Measurements from ENCODE around the gene CDC27.
"Not testable (repeated sequence)": the region's sequence is repeated elsewhere in the genome, so short reads cannot be mapped to it uniquely, and the experiment has no call there.

The CDC27 gene

DNA sequence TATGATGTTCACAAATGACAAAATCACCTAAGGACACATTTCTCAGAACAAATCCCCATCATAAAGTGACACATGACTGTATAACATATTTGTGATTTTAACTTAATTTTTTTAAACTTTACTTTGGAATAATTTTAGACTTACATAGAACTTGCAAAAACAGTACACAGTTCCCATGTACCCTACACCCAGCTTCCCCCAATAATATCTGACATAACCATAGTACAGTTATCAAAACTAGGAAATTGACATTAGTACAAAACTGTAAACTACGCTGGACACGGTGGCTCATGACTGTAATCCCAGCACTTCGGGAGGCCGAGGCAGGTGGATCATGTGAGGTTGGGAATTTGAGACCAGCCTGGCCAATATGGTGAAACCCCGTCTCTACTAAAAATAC, 24.8 kb downstream of the CDC27 start:
- 96% methylated on average over 4 of the region's 5 CpGs for WGBS (ENCODE audit: insufficient coverage)
- H3K36me3 ChIP-seq (ENCODE audit: control insufficient read depth in 4 of 4, insufficient read depth in 4 of 4, low read length in 3 of 4) = peaks cover 14 to 38% (median 28%) of the 10 kb centered on the region in 4 experiments
- H3K27me3 ChIP-seq (replicated peaks in 2 of 5; ENCODE audit: control insufficient read depth in 4 of 5, insufficient read depth in 5 of 5, low read length in 4 of 5) = no peaks in the 10 kb centered on the region
- CTCF ChIA-PET = no interaction called here
- POLR2A ChIA-PET = no interaction called here
- no peak overlapping the region for H3K27ac ChIP-seq (ENCODE audit: insufficient read depth in 1 of 2, low read depth in 1 of 2, low read length in 2 of 2, poor library complexity in 1 of 2, severe bottlenecking in 2 of 2)
- no peak for DNase-seq
- no peaks in the 10 kb centered on the region for H3K9me3 ChIP-seq (ENCODE audit: control extremely low read depth in 1 of 5, control insufficient read depth in 4 of 5, insufficient read depth in 2 of 5, low read depth in 1 of 5, low read length in 4 of 5)
- H3K4me3 ChIP-seq (ENCODE audit: control insufficient read depth in 1 of 7, extremely low read depth in 1 of 7, insufficient read depth in 4 of 7, low read depth in 2 of 7, low read length in 6 of 7) = no peak overlapping the region
- H3K4me1 ChIP-seq (ENCODE audit: control extremely low read depth in 1 of 4, control insufficient read depth in 4 of 4, insufficient read depth in 4 of 4, low read length in 3 of 4) = peaks cover 3 to 13% (median 4%) of the 10 kb centered on the region in 4 experiments

DNA sequence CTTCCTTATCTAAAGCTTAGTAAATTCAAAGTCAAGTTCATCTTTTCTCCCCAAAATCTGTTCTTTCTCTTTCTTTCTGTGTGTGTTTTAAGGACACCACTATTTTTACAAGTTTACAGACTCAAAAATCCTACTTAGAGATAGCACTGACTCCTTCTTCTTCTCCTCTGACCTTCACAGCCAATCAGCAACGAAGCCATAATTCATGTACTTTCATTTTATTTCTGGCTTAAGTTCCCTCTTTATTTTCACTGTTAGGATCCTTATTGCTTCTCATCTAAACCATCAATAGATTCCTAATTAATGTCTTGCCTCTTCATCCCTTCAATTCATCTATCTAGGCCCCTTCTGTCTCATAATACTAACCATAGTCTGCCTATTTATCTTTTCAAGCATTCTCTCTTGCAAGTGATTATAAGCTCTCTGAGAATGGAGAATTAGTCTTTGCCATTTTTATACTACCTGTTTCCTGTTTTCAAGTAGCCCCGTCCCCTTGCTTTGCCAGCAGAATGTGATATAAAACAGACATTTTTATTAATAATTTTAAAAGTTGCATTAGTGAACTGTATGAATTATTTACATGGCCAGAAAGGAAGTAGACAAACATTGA, 27.0 kb downstream of the CDC27 start:
- H3K36me3 ChIP-seq (ENCODE audit: control insufficient read depth in 4 of 4, insufficient read depth in 4 of 4, low read length in 3 of 4) = peaks cover 7 to 32% (median 20%) of the 10 kb centered on the region in 4 experiments
- no peaks in the 10 kb centered on the region for H3K9me3 ChIP-seq (ENCODE audit: control extremely low read depth in 1 of 5, control insufficient read depth in 4 of 5, insufficient read depth in 2 of 5, low read depth in 1 of 5, low read length in 4 of 5)
- no peaks in the 10 kb centered on the region for H3K27me3 ChIP-seq (replicated peaks in 2 of 5; ENCODE audit: control insufficient read depth in 4 of 5, insufficient read depth in 5 of 5, low read length in 4 of 5)
- CTCF ChIA-PET = no interaction called here
- WGBS (ENCODE audit: insufficient coverage) = 0% methylated on average over 1 of the region's 2 CpGs
- POLR2A ChIA-PET = no interaction called here
- H3K27ac ChIP-seq (ENCODE audit: insufficient read depth in 1 of 2, low read depth in 1 of 2, low read length in 2 of 2, poor library complexity in 1 of 2, severe bottlenecking in 2 of 2) = peak overlapping the region; percentile 72 to 73
- peak; percentile 17 to 54 (median 54) for DNase-seq
- peaks cover 3 to 13% (median 4%) of the 10 kb centered on the region in 4 experiments for H3K4me1 ChIP-seq (ENCODE audit: control extremely low read depth in 1 of 4, control insufficient read depth in 4 of 4, insufficient read depth in 4 of 4, low read length in 3 of 4)
- peak overlapping the region in 5 of 7 experiments; percentile 47 to 77 (median 64) for H3K4me3 ChIP-seq (ENCODE audit: control insufficient read depth in 1 of 7, extremely low read depth in 1 of 7, insufficient read depth in 4 of 7, low read depth in 2 of 7, low read length in 6 of 7)

DNA sequence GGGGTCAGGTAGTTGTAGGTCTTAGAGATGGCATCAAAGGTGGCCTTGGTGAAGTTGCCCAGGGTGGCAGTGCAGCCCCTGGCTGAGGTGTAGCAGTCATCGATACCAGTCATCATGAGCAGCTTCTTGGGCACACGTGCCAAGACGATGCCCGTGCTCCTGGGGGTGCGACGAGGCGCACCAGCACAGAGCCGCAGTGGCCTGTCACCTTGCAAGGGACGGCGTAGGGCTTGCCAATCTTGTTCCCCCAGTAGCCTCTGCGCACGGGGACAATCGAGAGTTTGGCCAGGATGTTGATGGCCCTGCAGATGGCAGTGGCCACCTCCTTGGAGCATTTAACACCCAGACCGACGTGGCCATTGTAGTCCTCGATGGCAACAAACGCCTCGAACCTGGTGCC, 29.8 kb downstream of the CDC27 start:
- H3K4me3 ChIP-seq (ENCODE audit: control insufficient read depth in 1 of 7, extremely low read depth in 1 of 7, insufficient read depth in 4 of 7, low read depth in 2 of 7, low read length in 6 of 7) = no peak overlapping the region
- H3K27me3 ChIP-seq (replicated peaks in 2 of 5; ENCODE audit: control insufficient read depth in 4 of 5, insufficient read depth in 5 of 5, low read length in 4 of 5) = no peaks in the 10 kb centered on the region
- CTCF ChIA-PET = no interaction called here
- H3K36me3 ChIP-seq (ENCODE audit: control insufficient read depth in 4 of 4, insufficient read depth in 4 of 4, low read length in 3 of 4) = peaks cover 14 to 42% (median 26%) of the 10 kb centered on the region in 4 experiments
- no peaks in the 10 kb centered on the region for H3K9me3 ChIP-seq (ENCODE audit: control extremely low read depth in 1 of 5, control insufficient read depth in 4 of 5, insufficient read depth in 2 of 5, low read depth in 1 of 5, low read length in 4 of 5)
- WGBS (ENCODE audit: insufficient coverage) = over 99% methylated on average over 18 of the region's 18 CpGs
- no peak for DNase-seq
- POLR2A ChIA-PET = no interaction called here
- no peak overlapping the region for H3K27ac ChIP-seq (ENCODE audit: insufficient read depth in 1 of 2, low read depth in 1 of 2, low read length in 2 of 2, poor library complexity in 1 of 2, severe bottlenecking in 2 of 2)
- peaks cover 3 to 13% (median 4%) of the 10 kb centered on the region in 4 experiments for H3K4me1 ChIP-seq (ENCODE audit: control extremely low read depth in 1 of 4, control insufficient read depth in 4 of 4, insufficient read depth in 4 of 4, low read length in 3 of 4)

DNA sequence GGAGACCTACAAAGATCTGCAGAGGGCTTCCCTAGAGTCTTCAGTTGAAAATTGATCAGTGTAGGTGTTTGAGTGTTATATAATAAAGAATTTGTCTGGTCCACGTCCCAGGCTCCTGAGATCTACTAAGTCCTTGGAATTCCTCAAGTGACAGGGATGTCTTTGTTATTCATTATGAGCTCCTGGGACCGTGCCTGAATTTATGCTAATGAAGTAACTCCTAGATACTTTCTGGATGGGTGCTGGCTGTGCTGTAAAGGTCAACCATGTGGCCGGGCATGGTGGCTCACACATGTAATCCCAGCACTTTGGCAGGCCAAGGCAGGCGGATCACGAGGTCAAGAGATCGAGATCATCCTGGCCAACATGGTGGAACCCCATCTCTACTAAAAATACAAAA, 43.7 kb downstream of the CDC27 start:
- no peaks in the 10 kb centered on the region for H3K4me1 ChIP-seq (ENCODE audit: control extremely low read depth in 1 of 4, control insufficient read depth in 4 of 4, insufficient read depth in 4 of 4, low read length in 3 of 4)
- H3K27ac ChIP-seq (ENCODE audit: insufficient read depth in 1 of 2, low read depth in 1 of 2, low read length in 2 of 2, poor library complexity in 1 of 2, severe bottlenecking in 2 of 2) = no peak overlapping the region
- H3K36me3 ChIP-seq (ENCODE audit: control insufficient read depth in 4 of 4, insufficient read depth in 4 of 4, low read length in 3 of 4) = peaks cover 17 to 68% (median 40%) of the 10 kb centered on the region in 4 experiments
- POLR2A ChIA-PET = interaction anchor here (0.6 to 1.0 kb wide), 3 partner anchors 11 to 211 kb away, joined by 3 read pairs; no protein-coding TSS in a partner anchor
- 100% methylated on average over 2 of the region's 6 CpGs for WGBS (ENCODE audit: insufficient coverage)
- CTCF ChIA-PET = no interaction called here
- no peak overlapping the region for H3K4me3 ChIP-seq (ENCODE audit: control insufficient read depth in 1 of 7, extremely low read depth in 1 of 7, insufficient read depth in 4 of 7, low read depth in 2 of 7, low read length in 6 of 7)
- no peaks in the 10 kb centered on the region for H3K9me3 ChIP-seq (ENCODE audit: control extremely low read depth in 1 of 5, control insufficient read depth in 4 of 5, insufficient read depth in 2 of 5, low read depth in 1 of 5, low read length in 4 of 5)
- H3K27me3 ChIP-seq (replicated peaks in 2 of 5; ENCODE audit: control insufficient read depth in 4 of 5, insufficient read depth in 5 of 5, low read length in 4 of 5) = no peaks in the 10 kb centered on the region
- DNase-seq = no peak

DNA sequence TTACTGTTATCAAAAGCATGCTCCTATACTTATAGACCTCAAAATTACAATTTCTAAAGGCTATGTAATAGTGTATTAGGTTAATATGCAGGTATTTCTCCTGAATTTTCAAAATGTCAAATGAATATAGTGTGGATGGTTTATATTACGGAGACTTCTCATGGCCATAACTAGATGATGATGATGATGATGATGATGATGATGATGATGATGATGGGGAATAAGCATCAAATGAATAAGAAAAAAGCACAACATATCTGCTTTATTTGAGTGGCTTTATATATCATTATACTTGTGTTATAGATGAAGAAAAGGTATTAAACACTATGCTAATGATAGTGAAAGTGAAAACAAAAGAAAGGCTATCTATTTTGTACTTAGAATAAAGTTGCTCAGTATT, 53.9 kb downstream of the CDC27 start:
- H3K4me3 ChIP-seq (ENCODE audit: control insufficient read depth in 1 of 7, extremely low read depth in 1 of 7, insufficient read depth in 4 of 7, low read depth in 2 of 7, low read length in 6 of 7) = no peak overlapping the region
- H3K36me3 ChIP-seq (ENCODE audit: control insufficient read depth in 4 of 4, insufficient read depth in 4 of 4, low read length in 3 of 4) = peaks cover 8 to 44% (median 27%) of the 10 kb centered on the region in 4 experiments
- no peak for DNase-seq
- no peaks in the 10 kb centered on the region for H3K27me3 ChIP-seq (replicated peaks in 2 of 5; ENCODE audit: control insufficient read depth in 4 of 5, insufficient read depth in 5 of 5, low read length in 4 of 5)
- WGBS (ENCODE audit: insufficient coverage) = no CpG with 5 or more reads among the region's 1 CpG
- H3K9me3 ChIP-seq (ENCODE audit: control extremely low read depth in 1 of 5, control insufficient read depth in 4 of 5, insufficient read depth in 2 of 5, low read depth in 1 of 5, low read length in 4 of 5) = no peaks in the 10 kb centered on the region
- POLR2A ChIA-PET = no interaction called here
- H3K27ac ChIP-seq (ENCODE audit: insufficient read depth in 1 of 2, low read depth in 1 of 2, low read length in 2 of 2, poor library complexity in 1 of 2, severe bottlenecking in 2 of 2) = no peak overlapping the region
- no peaks in the 10 kb centered on the region for H3K4me1 ChIP-seq (ENCODE audit: control extremely low read depth in 1 of 4, control insufficient read depth in 4 of 4, insufficient read depth in 4 of 4, low read length in 3 of 4)
- CTCF ChIA-PET = no interaction called here

DNA sequence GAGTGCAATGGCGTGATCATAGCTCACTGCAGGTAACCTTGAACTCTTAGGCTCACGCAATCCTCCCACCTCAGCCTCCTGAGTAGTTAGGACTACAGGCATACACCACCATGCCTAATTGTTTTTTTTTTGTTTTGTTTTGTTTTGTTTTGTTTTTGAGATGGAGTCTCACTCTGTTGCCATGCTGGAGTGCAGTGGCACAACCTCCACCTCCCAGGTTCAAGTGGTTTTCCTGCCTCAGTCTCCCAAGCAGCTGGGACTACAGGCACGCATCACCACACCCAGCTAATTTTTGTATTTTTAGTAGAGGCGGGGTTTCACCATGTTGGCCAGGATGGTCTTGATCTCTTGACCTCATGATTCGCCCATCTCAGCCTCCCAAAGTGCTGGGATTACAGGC, 54.7 kb downstream of the CDC27 start:
- peaks cover 8 to 40% (median 26%) of the 10 kb centered on the region in 4 experiments for H3K36me3 ChIP-seq (ENCODE audit: control insufficient read depth in 4 of 4, insufficient read depth in 4 of 4, low read length in 3 of 4)
- not testable (repeated sequence) for DNase-seq; H3K4me1 ChIP-seq (ENCODE audit: control extremely low read depth in 1 of 4, control insufficient read depth in 4 of 4, insufficient read depth in 4 of 4, low read length in 3 of 4); H3K9me3 ChIP-seq (ENCODE audit: control extremely low read depth in 1 of 5, control insufficient read depth in 4 of 5, insufficient read depth in 2 of 5, low read depth in 1 of 5, low read length in 4 of 5); H3K4me3 ChIP-seq (ENCODE audit: control insufficient read depth in 1 of 7, extremely low read depth in 1 of 7, insufficient read depth in 4 of 7, low read depth in 2 of 7, low read length in 6 of 7); H3K27ac ChIP-seq (ENCODE audit: insufficient read depth in 1 of 2, low read depth in 1 of 2, low read length in 2 of 2, poor library complexity in 1 of 2, severe bottlenecking in 2 of 2); H3K27me3 ChIP-seq (replicated peaks in 2 of 5; ENCODE audit: control insufficient read depth in 4 of 5, insufficient read depth in 5 of 5, low read length in 4 of 5)
- WGBS (ENCODE audit: insufficient coverage) = 90% methylated on average over 2 of the region's 5 CpGs
- ChIA-PET CTCF (interaction anchor here (1.2 kb wide), 2 partner anchors 10 to 23 kb away, joined by 3 read pairs; no protein-coding TSS in a partner anchor), POLR2A (interaction anchor here (0.6 to 0.7 kb wide), 2 partner anchors 11 to 67 kb away, joined by 3 read pairs; no protein-coding TSS in a partner anchor)

DNA sequence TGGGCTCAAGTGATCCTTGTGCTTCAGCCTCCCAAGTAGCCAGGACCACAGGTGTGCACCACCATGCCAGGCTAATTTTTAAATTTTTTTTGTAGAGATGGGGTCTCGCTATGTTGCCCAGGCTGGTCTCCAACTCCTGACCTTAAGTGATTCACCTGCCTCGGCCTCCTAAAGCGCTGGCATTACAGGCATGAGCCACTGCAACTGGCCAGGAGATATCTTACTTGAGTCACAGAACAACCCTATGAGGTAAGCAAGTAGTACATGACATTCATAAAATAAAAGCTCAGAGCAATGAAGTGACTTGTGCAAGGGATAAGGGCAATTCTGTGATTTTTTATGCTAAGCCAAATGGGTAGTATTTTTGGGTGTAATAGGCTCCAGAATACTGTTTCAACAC, 57.3 kb downstream of the CDC27 start:
- Histone ChIP-seq H3K4me3 (ENCODE audit: control insufficient read depth in 1 of 7, extremely low read depth in 1 of 7, insufficient read depth in 4 of 7, low read depth in 2 of 7, low read length in 6 of 7) (no peak overlapping the region), H3K27ac (ENCODE audit: insufficient read depth in 1 of 2, low read depth in 1 of 2, low read length in 2 of 2, poor library complexity in 1 of 2, severe bottlenecking in 2 of 2) (no peak overlapping the region), H3K27me3 (replicated peaks in 2 of 5; ENCODE audit: control insufficient read depth in 4 of 5, insufficient read depth in 5 of 5, low read length in 4 of 5) (no peaks in the 10 kb centered on the region), H3K9me3 (ENCODE audit: control extremely low read depth in 1 of 5, control insufficient read depth in 4 of 5, insufficient read depth in 2 of 5, low read depth in 1 of 5, low read length in 4 of 5) (no peaks in the 10 kb centered on the region), H3K4me1 (ENCODE audit: control extremely low read depth in 1 of 4, control insufficient read depth in 4 of 4, insufficient read depth in 4 of 4, low read length in 3 of 4) (no peaks in the 10 kb centered on the region), H3K36me3 (ENCODE audit: control insufficient read depth in 4 of 4, insufficient read depth in 4 of 4, low read length in 3 of 4) (peaks cover 11 to 45% (median 28%) of the 10 kb centered on the region in 4 experiments)
- CTCF ChIA-PET = interaction anchor here (0.9 kb wide), 1 partner anchor 26 kb away, joined by 3 read pairs; no protein-coding TSS in a partner anchor
- POLR2A ChIA-PET = interaction anchor here (1.0 kb wide), 1 partner anchor 14 kb away, joined by 3 read pairs; no protein-coding TSS in a partner anchor
- no peak for DNase-seq
- no CpG with 5 or more reads among the region's 3 CpGs for WGBS (ENCODE audit: insufficient coverage)

Data from common myeloid progenitor, CD34-positive (primary cell).